ENCODE data around the gene HOXB1. TPM values are rescaled to one million over a fixed set of nuclear protein-coding genes. Genes with fewer than 3 reads are reported as not detected.

HOXB1 gene
- total and polyA plus RNA-seq, 9 donors = 0.13 TPM; not detected in 8

DNA sequence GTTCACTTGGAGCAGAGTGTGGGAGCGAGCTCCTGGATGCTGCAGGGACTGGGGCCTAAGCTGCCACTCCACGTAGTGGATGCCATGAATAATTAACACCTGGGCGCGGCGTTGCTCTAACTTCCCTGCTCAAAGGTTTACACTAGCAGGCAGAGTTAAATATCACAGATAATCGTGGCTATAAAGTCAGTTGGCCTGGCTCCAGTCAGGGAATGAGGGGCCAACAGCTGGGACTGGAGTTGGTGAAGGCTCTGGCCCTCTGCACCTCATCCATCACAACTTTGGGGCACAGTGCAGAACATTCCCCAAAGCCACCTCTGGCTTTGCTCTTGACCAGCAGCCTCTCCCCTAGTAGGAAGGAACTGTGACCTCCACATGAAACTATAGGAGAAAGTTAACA is 36.4 kb upstream of the HOXB1 start:
- Histone ChIP-seq H3K4me1 (ENCODE audit: control insufficient read depth, insufficient read depth, low read length) (peaks cover 34% of the 10 kb centered on the region), H3K4me3 (ENCODE audit: low read length) (no peak overlapping the region), H3K36me3 (ENCODE audit: control insufficient read depth, insufficient read depth, low read length) (no peaks in the 10 kb centered on the region), H3K9me3 (replicated peaks; ENCODE audit: control insufficient read depth, low read depth, low read length) (no peaks in the 10 kb centered on the region), H3K27ac (ENCODE audit: low read length) (peak overlapping the region; percentile 6), H3K27me3 (ENCODE audit: control insufficient read depth, insufficient read depth, low read length) (peaks cover 96% of the 10 kb centered on the region)
- WGBS (ENCODE audit: insufficient coverage) = 63% methylated on average over 5 of the region's 6 CpGs
- no peak for DNase-seq

DNA sequence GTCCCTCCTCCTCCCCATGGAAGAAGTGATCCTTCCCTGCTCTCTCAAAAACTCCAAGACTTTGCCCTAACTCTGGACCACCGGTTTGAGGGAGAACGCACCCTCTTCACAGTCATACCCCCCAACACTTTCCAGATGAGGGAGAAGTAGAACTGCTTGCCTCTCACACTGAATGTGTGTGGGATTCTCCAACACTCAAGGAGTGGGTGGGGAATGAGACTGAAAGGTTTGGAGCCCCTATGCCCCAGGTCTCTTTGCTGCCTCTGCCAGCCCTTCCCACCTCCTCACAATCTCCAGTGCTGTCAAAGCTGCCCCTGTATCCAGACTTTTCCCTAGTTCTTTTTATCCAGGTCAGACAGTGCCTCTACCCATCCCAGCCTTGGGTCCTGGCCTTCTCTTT is 35.9 kb upstream of the HOXB1 start:
- no CpG with 5 or more reads among the region's 2 CpGs for WGBS (ENCODE audit: insufficient coverage)
- no peaks in the 10 kb centered on the region for H3K9me3 ChIP-seq (replicated peaks; ENCODE audit: control insufficient read depth, low read depth, low read length)
- no peaks in the 10 kb centered on the region for H3K36me3 ChIP-seq (ENCODE audit: control insufficient read depth, insufficient read depth, low read length)
- H3K4me3 ChIP-seq (ENCODE audit: low read length) = no peak overlapping the region
- H3K4me1 ChIP-seq (ENCODE audit: control insufficient read depth, insufficient read depth, low read length) = peaks cover 35% of the 10 kb centered on the region
- H3K27me3 ChIP-seq (ENCODE audit: control insufficient read depth, insufficient read depth, low read length) = peaks cover 96% of the 10 kb centered on the region
- no peak overlapping the region for H3K27ac ChIP-seq (ENCODE audit: low read length)
- DNase-seq = no peak

GRCh38 chr17:48565925-48566710 is 35.3 kb upstream of the HOXB1 start:
- Histone ChIP-seq H3K4me3 (ENCODE audit: low read length) (no peak overlapping the region), H3K27ac (ENCODE audit: low read length) (no peak overlapping the region), H3K36me3 (ENCODE audit: control insufficient read depth, insufficient read depth, low read length) (no peaks in the 10 kb centered on the region), H3K4me1 (ENCODE audit: control insufficient read depth, insufficient read depth, low read length) (peaks cover 29% of the 10 kb centered on the region), H3K9me3 (replicated peaks; ENCODE audit: control insufficient read depth, low read depth, low read length) (no peaks in the 10 kb centered on the region), H3K27me3 (ENCODE audit: control insufficient read depth, insufficient read depth, low read length) (peaks cover 96% of the 10 kb centered on the region)
- 46% methylated on average over 2 of the region's 4 CpGs for WGBS (ENCODE audit: insufficient coverage)
- no peak for DNase-seq

DNA sequence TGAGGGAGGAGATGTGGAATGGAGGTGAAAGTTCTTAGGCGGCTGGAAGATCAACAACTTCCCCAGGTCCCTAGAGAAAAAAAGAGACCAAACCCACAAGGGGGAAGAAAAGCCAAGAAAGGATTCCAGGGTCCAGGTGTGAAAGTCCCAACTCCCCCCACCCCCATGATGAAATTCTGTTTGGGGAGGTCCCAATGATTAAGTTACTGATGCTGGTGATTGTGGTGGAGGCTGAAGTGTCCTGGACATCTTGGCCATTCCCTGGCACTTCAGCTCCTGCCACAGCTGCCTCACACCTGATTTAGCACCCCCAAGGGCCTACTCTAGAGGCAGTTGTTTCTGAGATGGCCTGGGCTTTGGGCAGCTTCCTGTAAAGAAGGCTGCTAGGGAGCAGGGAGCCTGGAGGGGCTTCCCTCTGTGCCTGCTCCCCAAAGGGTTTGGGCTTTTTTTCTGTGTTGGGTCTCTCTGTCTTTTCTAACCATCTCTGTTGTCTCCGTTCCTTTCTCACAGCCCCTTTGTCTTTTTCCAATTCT is 34.3 kb upstream of the HOXB1 start:
- Histone ChIP-seq H3K9me3 (replicated peaks; ENCODE audit: control insufficient read depth, low read depth, low read length) (no peaks in the 10 kb centered on the region), H3K4me3 (ENCODE audit: low read length) (peak overlapping the region; percentile 48), H3K4me1 (ENCODE audit: control insufficient read depth, insufficient read depth, low read length) (peaks cover 20% of the 10 kb centered on the region), H3K27ac (ENCODE audit: low read length) (peak overlapping the region; percentile 38), H3K36me3 (ENCODE audit: control insufficient read depth, insufficient read depth, low read length) (no peaks in the 10 kb centered on the region), H3K27me3 (ENCODE audit: control insufficient read depth, insufficient read depth, low read length) (peaks cover 94% of the 10 kb centered on the region)
- WGBS (ENCODE audit: insufficient coverage) = no CpG with 5 or more reads among the region's 2 CpGs
- DNase-seq = no peak

GRCh38 chr17:48564188-48565021 is 33.6 kb upstream of the HOXB1 start:
- 7% methylated on average over 56 of the region's 73 CpGs for whole genome bisulfite sequencing (ENCODE audit: insufficient coverage)
- H3K27me3 ChIP-seq (ENCODE audit: control insufficient read depth, insufficient read depth, low read length) = peaks cover 94% of the 10 kb centered on the region

DNA sequence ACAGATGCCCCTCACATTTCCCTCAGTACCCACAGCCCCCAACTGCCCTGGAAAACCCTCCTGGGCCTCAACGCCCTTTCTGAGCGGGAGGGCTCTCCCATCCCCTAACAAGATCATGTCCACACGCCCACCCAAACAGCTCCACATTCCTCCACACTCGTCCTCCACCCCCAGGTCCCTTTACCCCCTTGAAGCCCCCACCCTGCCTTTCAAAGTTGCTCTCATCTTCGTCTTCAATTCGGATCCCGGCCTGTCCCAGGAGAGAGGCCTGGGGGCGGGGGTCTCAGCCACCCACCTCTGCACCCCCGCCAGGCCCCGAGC is 33.0 kb upstream of the HOXB1 start:
- H3K27ac ChIP-seq (ENCODE audit: low read length) = no peak overlapping the region
- no peaks in the 10 kb centered on the region for H3K9me3 ChIP-seq (replicated peaks; ENCODE audit: control insufficient read depth, low read depth, low read length)
- H3K4me3 ChIP-seq (ENCODE audit: low read length) = peak overlapping the region; percentile 48
- peaks cover 17% of the 10 kb centered on the region for H3K4me1 ChIP-seq (ENCODE audit: control insufficient read depth, insufficient read depth, low read length)
- 8% methylated on average over 9 of the region's 10 CpGs for WGBS (ENCODE audit: insufficient coverage)
- H3K36me3 ChIP-seq (ENCODE audit: control insufficient read depth, insufficient read depth, low read length) = no peaks in the 10 kb centered on the region
- peaks cover 94% of the 10 kb centered on the region for H3K27me3 ChIP-seq (ENCODE audit: control insufficient read depth, insufficient read depth, low read length)
- DNase-seq = no peak

More at GRCh38 chr17:48564188-48565021, 33.6 kb upstream of the HOXB1 start:
- H3K4me1 ChIP-seq (ENCODE audit: control insufficient read depth, insufficient read depth, low read length) = peaks cover 20% of the 10 kb centered on the region
- H3K4me3 ChIP-seq (ENCODE audit: low read length) = peak overlapping the region; percentile 48
- H3K36me3 ChIP-seq (ENCODE audit: control insufficient read depth, insufficient read depth, low read length) = no peaks in the 10 kb centered on the region
- H3K27ac ChIP-seq (ENCODE audit: low read length) = peak overlapping the region; percentile 38
- DNase-seq = no peak
- H3K9me3 ChIP-seq (replicated peaks; ENCODE audit: control insufficient read depth, low read depth, low read length) = no peaks in the 10 kb centered on the region

GRCh38 chr17:48563385-48563838 is 32.6 kb upstream of the HOXB1 start:
- peaks cover 17% of the 10 kb centered on the region for H3K4me1 ChIP-seq (ENCODE audit: control insufficient read depth, insufficient read depth, low read length)
- no peak overlapping the region for H3K27ac ChIP-seq (ENCODE audit: low read length)
- H3K9me3 ChIP-seq (replicated peaks; ENCODE audit: control insufficient read depth, low read depth, low read length) = no peaks in the 10 kb centered on the region
- peaks cover 94% of the 10 kb centered on the region for H3K27me3 ChIP-seq (ENCODE audit: control insufficient read depth, insufficient read depth, low read length)
- no peaks in the 10 kb centered on the region for H3K36me3 ChIP-seq (ENCODE audit: control insufficient read depth, insufficient read depth, low read length)
- peak overlapping the region; percentile 48 for H3K4me3 ChIP-seq (ENCODE audit: low read length)
- DNase-seq = no peak
- WGBS (ENCODE audit: insufficient coverage) = 45% methylated on average over 5 of the region's 6 CpGs

- peaks cover 17% of the 10 kb centered on the region for H3K4me1 ChIP-seq (ENCODE audit: control insufficient read depth, insufficient read depth, low read length)
- H3K4me3 ChIP-seq (ENCODE audit: low read length) = no peak overlapping the region
- no peaks in the 10 kb centered on the region for H3K36me3 ChIP-seq (ENCODE audit: control insufficient read depth, insufficient read depth, low read length)
- H3K27ac ChIP-seq (ENCODE audit: low read length) = no peak overlapping the region
- peaks cover 94% of the 10 kb centered on the region for H3K27me3 ChIP-seq (ENCODE audit: control insufficient read depth, insufficient read depth, low read length)
- no peaks in the 10 kb centered on the region for H3K9me3 ChIP-seq (replicated peaks; ENCODE audit: control insufficient read depth, low read depth, low read length)
- 51% methylated on average over 2 of the region's 5 CpGs for WGBS (ENCODE audit: insufficient coverage)
- no peak for DNase-seq
Observed at GRCh38 chr17:48562934-48563333, 32.1 kb upstream of the HOXB1 start.

DNA sequence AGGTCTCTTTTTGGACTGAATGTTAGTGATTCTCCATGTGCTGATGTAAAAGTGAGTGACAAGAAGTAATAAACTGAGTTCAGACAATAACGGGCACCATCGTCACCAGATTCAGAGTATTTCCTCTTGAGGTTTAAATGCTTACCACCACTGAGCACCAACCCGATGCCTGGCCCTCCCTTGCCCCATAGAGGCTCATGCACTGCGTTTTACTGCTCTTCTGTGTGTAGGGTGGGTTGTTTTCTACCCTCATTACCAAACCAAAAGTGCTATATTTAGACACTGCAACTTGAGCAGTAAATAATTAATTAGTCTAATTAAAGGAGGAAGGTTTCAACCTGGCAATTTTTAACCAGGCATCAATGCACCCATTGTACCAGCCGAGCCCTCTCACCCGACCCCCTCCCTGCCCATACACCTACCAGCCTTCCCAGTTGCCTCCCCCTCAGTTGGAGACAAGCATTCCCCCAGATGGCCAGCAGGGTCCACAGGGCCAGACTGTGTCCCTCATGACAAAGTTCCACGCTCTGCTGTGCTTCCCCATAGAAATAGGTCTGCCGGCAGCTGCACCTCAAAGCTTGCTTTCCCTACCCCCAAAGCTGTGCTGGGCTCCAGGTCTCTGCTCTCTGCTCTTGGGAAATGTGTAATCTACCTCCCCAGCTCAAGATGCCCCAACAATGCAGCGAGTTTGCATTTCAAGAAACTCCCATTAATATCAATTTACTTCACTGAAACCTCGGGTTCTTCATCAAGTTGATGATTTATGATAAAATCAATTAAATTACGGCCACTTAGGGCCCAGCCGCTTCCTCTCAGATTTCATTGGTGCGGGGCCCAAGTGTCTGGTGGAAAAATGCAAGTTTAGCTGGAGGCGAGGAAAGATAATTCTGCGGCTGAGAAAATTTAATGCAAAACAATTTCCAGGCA is 31.3 kb upstream of the HOXB1 start:
- Histone ChIP-seq H3K27ac (ENCODE audit: low read length) (no peak overlapping the region), H3K9me3 (replicated peaks; ENCODE audit: control insufficient read depth, low read depth, low read length) (no peaks in the 10 kb centered on the region), H3K36me3 (ENCODE audit: control insufficient read depth, insufficient read depth, low read length) (no peaks in the 10 kb centered on the region), H3K4me3 (ENCODE audit: low read length) (no peak overlapping the region), H3K27me3 (ENCODE audit: control insufficient read depth, insufficient read depth, low read length) (peaks cover 94% of the 10 kb centered on the region), H3K4me1 (ENCODE audit: control insufficient read depth, insufficient read depth, low read length) (peaks cover 17% of the 10 kb centered on the region)
- 44% methylated on average over 7 of the region's 15 CpGs for WGBS (ENCODE audit: insufficient coverage)
- DNase-seq = no peak
